ENCODE measurements around the gene SAP30. TPM values are rescaled to one million over a fixed set of nuclear protein-coding genes. Genes with fewer than 3 reads are reported as not detected.

SAP30 gene
- total RNA-seq, 1 donor: 25.3 TPM

GRCh38 chr4:173415885-173416653 lies 45.3 kb downstream of the SAP30 start:
- Histone ChIP-seq H2AFZ (ENCODE audit: low read length) (peak overlapping the region; percentile 73), H4K20me1 (ENCODE audit: insufficient read depth, low read length) (no peaks in the 10 kb centered on the region), H3K4me3 (ENCODE audit: insufficient read depth, low read length) (peak overlapping the region; percentile 24), H3K79me2 (ENCODE audit: insufficient read depth, low read length) (no peaks in the 10 kb centered on the region), H3K36me3 (ENCODE audit: insufficient read depth, low read length) (no peaks in the 10 kb centered on the region), H3K27ac (ENCODE audit: low read depth, low read length) (peak overlapping the region; percentile 21), H3K4me2 (ENCODE audit: insufficient read depth, low read length) (peak overlapping the region; percentile 54), H3K27me3 (ENCODE audit: insufficient read depth, low read length) (no peaks in the 10 kb centered on the region), H3K4me1 (ENCODE audit: insufficient read depth, low read length) (peaks cover 17% of the 10 kb centered on the region), H3K9me3 (ENCODE audit: low read depth, low read length) (no peaks in the 10 kb centered on the region)
- TF ChIP-seq CTCF (IDR thresholded peaks at IDR 0.05; ENCODE audit: extremely low read depth, low read depth, low read length): peak; percentile 40
- peak; percentile 51 for DNase-seq (ENCODE audit: insufficient read length, low spot score, missing footprints)

GRCh38 chr4:173417833-173418232 lies 47.1 kb downstream of the SAP30 start:
- Histone ChIP-seq H3K4me2 (ENCODE audit: insufficient read depth, low read length) (no peak overlapping the region), H3K27me3 (ENCODE audit: insufficient read depth, low read length) (no peaks in the 10 kb centered on the region), H3K4me1 (ENCODE audit: insufficient read depth, low read length) (peaks cover 17% of the 10 kb centered on the region), H3K36me3 (ENCODE audit: insufficient read depth, low read length) (no peaks in the 10 kb centered on the region), H2AFZ (ENCODE audit: low read length) (no peak overlapping the region), H4K20me1 (ENCODE audit: insufficient read depth, low read length) (no peaks in the 10 kb centered on the region), H3K79me2 (ENCODE audit: insufficient read depth, low read length) (no peaks in the 10 kb centered on the region), H3K4me3 (ENCODE audit: insufficient read depth, low read length) (no peak overlapping the region), H3K27ac (ENCODE audit: low read depth, low read length) (no peak overlapping the region), H3K9me3 (ENCODE audit: low read depth, low read length) (no peaks in the 10 kb centered on the region)
- DNase-seq (ENCODE audit: insufficient read length, low spot score, missing footprints): no peak
- TF ChIP-seq CTCF (IDR thresholded peaks at IDR 0.05; ENCODE audit: extremely low read depth, low read depth, low read length): no peak

- TF ChIP-seq CTCF (IDR thresholded peaks at IDR 0.05; ENCODE audit: extremely low read depth, low read depth, low read length): no peak
- Histone ChIP-seq H3K27ac (ENCODE audit: low read depth, low read length) (no peak overlapping the region), H4K20me1 (ENCODE audit: insufficient read depth, low read length) (no peaks in the 10 kb centered on the region), H3K9me3 (ENCODE audit: low read depth, low read length) (no peaks in the 10 kb centered on the region), H3K79me2 (ENCODE audit: insufficient read depth, low read length) (no peaks in the 10 kb centered on the region), H3K4me2 (ENCODE audit: insufficient read depth, low read length) (no peak overlapping the region), H3K4me1 (ENCODE audit: insufficient read depth, low read length) (peaks cover 17% of the 10 kb centered on the region), H3K27me3 (ENCODE audit: insufficient read depth, low read length) (no peaks in the 10 kb centered on the region), H2AFZ (ENCODE audit: low read length) (no peak overlapping the region), H3K4me3 (ENCODE audit: insufficient read depth, low read length) (no peak overlapping the region), H3K36me3 (ENCODE audit: insufficient read depth, low read length) (no peaks in the 10 kb centered on the region)
- no peak for DNase-seq (ENCODE audit: insufficient read length, low spot score, missing footprints)
These were observed 47.9 kb downstream of the SAP30 start for GRCh38 chr4:173418639-173419038.

GRCh38 chr4:173420324-173420752 lies 49.6 kb downstream of the SAP30 start:
- no peak overlapping the region for H3K27ac ChIP-seq (ENCODE audit: low read depth, low read length)
- peak overlapping the region; percentile 64 for H3K4me2 ChIP-seq (ENCODE audit: insufficient read depth, low read length)
- peaks cover 32% of the 10 kb centered on the region for H3K4me1 ChIP-seq (ENCODE audit: insufficient read depth, low read length)
- no peak for DNase-seq (ENCODE audit: insufficient read length, low spot score, missing footprints)
- no peaks in the 10 kb centered on the region for H4K20me1 ChIP-seq (ENCODE audit: insufficient read depth, low read length)
- no peaks in the 10 kb centered on the region for H3K79me2 ChIP-seq (ENCODE audit: insufficient read depth, low read length)
- H3K4me3 ChIP-seq (ENCODE audit: insufficient read depth, low read length): peak overlapping the region; percentile 45
- no peaks in the 10 kb centered on the region for H3K9me3 ChIP-seq (ENCODE audit: low read depth, low read length)
- no peaks in the 10 kb centered on the region for H3K27me3 ChIP-seq (ENCODE audit: insufficient read depth, low read length)
- H3K36me3 ChIP-seq (ENCODE audit: insufficient read depth, low read length): no peaks in the 10 kb centered on the region
- peak overlapping the region; percentile 20 for H2AFZ ChIP-seq (ENCODE audit: low read length)
- peak; percentile 69 for TF ChIP-seq CTCF (IDR thresholded peaks at IDR 0.05; ENCODE audit: extremely low read depth, low read depth, low read length)
